CD8-positive, alpha-beta memory T cell (primary cell): ENCODE measurements around the gene KLHDC8B. TPM values are rescaled to one million over a fixed set of nuclear protein-coding genes. Genes with fewer than 3 reads are reported as not detected.

Source experiments
- CTCF ChIA-PET: fragments of 350-600 bp; sonication (Branson Sonifier 250); formaldehyde crosslinking; loops from one replicate; lab custom pipeline; 2021; ENCODE audit warnings: antibody characterized with exemption; lab: Charles Lee
- POLR2A ChIA-PET: fragments of 350-600 bp; sonication (Branson Sonifier 250); formaldehyde crosslinking; loops from one replicate; lab custom pipeline; 2021; ENCODE audit warnings: antibody characterized with exemption; lab: Charles Lee
- DNase-seq, 5 donors: peaks; one replicate each; pipeline versions ENCODE4 v3.0.0 to v3.0.0-alpha.2; 2020 to 2022; ENCODE audit warnings: mixed read lengths in 1 of 5
- H3K27ac ChIP-seq: one replicate; pipeline ENCODE4 v1.7.0; 2013; ENCODE audit warnings: low read depth, mild to moderate bottlenecking, low read length, moderate library complexity
- H3K27me3 ChIP-seq: 2 replicates; pipeline ENCODE4 v1.7.0; 2013; ENCODE audit warnings: low read length, mild to moderate bottlenecking; ENCODE audit not compliant: insufficient read depth, poor library complexity, severe bottlenecking
- H3K36me3 ChIP-seq: 2 replicates; pipeline ENCODE4 v1.7.0; 2013; ENCODE audit warnings: mild to moderate bottlenecking, low read length, moderate library complexity; ENCODE audit not compliant: insufficient read depth
- H3K4me1 ChIP-seq: 2 replicates; pipeline ENCODE4 v1.7.0; 2013; ENCODE audit warnings: mild to moderate bottlenecking, low read length, moderate library complexity; ENCODE audit not compliant: insufficient read depth
- H3K4me3 ChIP-seq: 2 replicates; pipeline ENCODE4 v1.7.0; 2013; ENCODE audit warnings: mild to moderate bottlenecking, low read length
- H3K9me3 ChIP-seq: 2 replicates; pipeline ENCODE4 v1.7.0; 2013; ENCODE audit warnings: mild to moderate bottlenecking, low read length
- H3K27ac Mint-ChIP-seq, 8 donors: one replicate each; pipeline ENCODE4 v1.8.0; 2020 to 2021; ENCODE audit warnings: mixed read lengths in 8 of 8, mild to moderate bottlenecking in 6 of 8, inconsistent platforms in 3 of 8, moderate library complexity in 3 of 8
- H3K27me3 Mint-ChIP-seq, 2 donors: one replicate each; pipeline ENCODE4 v1.8.0; 2020 to 2021; ENCODE audit warnings: mixed read lengths in 2 of 2, mild to moderate bottlenecking in 1 of 2, moderate library complexity in 1 of 2
- H3K36me3 Mint-ChIP-seq, 3 donors: one replicate each; pipeline ENCODE4 v1.8.0; 2020 to 2021; ENCODE audit warnings: mixed read lengths in 3 of 3, inconsistent platforms in 1 of 3, mild to moderate bottlenecking in 1 of 3
- H3K4me1 Mint-ChIP-seq, 3 donors: one replicate each; pipeline ENCODE4 v1.8.0; 2020 to 2021; ENCODE audit warnings: mixed read lengths in 3 of 3, inconsistent platforms in 1 of 3, mild to moderate bottlenecking in 1 of 3
- H3K4me3 Mint-ChIP-seq, 7 donors: one replicate each; pipeline ENCODE4 v1.8.0; 2020 to 2021; ENCODE audit warnings: mixed read lengths in 7 of 7, mild to moderate bottlenecking in 6 of 7, moderate library complexity in 4 of 7, inconsistent platforms in 2 of 7
- H3K9me3 Mint-ChIP-seq, 5 donors: one replicate each; pipeline ENCODE4 v1.8.0; 2020 to 2022; ENCODE audit warnings: mixed read lengths in 5 of 5, mild to moderate bottlenecking in 3 of 5, moderate library complexity in 2 of 5, inconsistent platforms in 1 of 5
- polyA plus RNA-seq: library from polyadenylated mRNA; unstranded; fragments of 300-500 nt; fragmentation: Illumina TruSeq; gene quantifications from one replicate; pipeline ENCODE4 v1.2.3, GENCODE V29; 2021
- total RNA-seq, 2 experiments: library from RNA; stranded (reverse); gene quantifications; one replicate each; pipeline ENCODE4 v1.2.3, GENCODE V29; 2021

Gene KLHDC8B
- total and polyA plus RNA-seq, 3 experiments from 2014 or later = 3.0 to 4.1 (median 3.5) TPM

- Mint-ChIP-seq H3K4me3 (no peak overlapping the region), H3K9me3 (no peaks in the 10 kb centered on the region)
- POLR2A ChIA-PET = no interaction called here
Observed at GRCh38 chr3:49131040-49131439, 40.4 kb upstream of the KLHDC8B start.

GRCh38 chr3:49131576-49131975, 39.8 kb upstream of the KLHDC8B start:
- H3K36me3 Mint-ChIP-seq = no peaks in the 10 kb centered on the region
- Histone ChIP-seq H3K9me3 (no peaks in the 10 kb centered on the region), H3K36me3 (no peaks in the 10 kb centered on the region), H3K4me1 (no peaks in the 10 kb centered on the region), H3K27me3 (no peaks in the 10 kb centered on the region), H3K4me3 (no peak overlapping the region), H3K27ac (no peak overlapping the region)
- no peak for DNase-seq
- peaks cover 14 to 43% of the 10 kb centered on the region in 2 donors for H3K27me3 Mint-ChIP-seq
- ChIA-PET CTCF (interaction anchor here (1.0 kb wide), 1 partner anchor 37 kb away, joined by 3 read pairs; the partner anchor contains the start of gene QRICH1), POLR2A (no interaction called here)
- H3K9me3 Mint-ChIP-seq = no peaks in the 10 kb centered on the region
- H3K4me1 Mint-ChIP-seq = no peaks in the 10 kb centered on the region
- H3K27ac Mint-ChIP-seq = peak overlapping the region in 1 of 8 donors; percentile 79
- H3K4me3 Mint-ChIP-seq = no peak overlapping the region

More at GRCh38 chr3:49131040-49131439, 40.4 kb upstream of the KLHDC8B start:
- DNase-seq = no peak
- no peaks in the 10 kb centered on the region for H3K36me3 ChIP-seq
- no peak overlapping the region for H3K4me3 ChIP-seq
- H3K27me3 ChIP-seq = no peaks in the 10 kb centered on the region
- H3K4me1 Mint-ChIP-seq = no peaks in the 10 kb centered on the region
- CTCF ChIA-PET = interaction anchor here (1.0 to 1.3 kb wide), 2 partner anchors 10 to 37 kb away, joined by 3 to 4 read pairs; partner anchors contain the start of genes QRICH1 and USP19
- no peaks in the 10 kb centered on the region for H3K36me3 Mint-ChIP-seq
- no peaks in the 10 kb centered on the region for H3K9me3 ChIP-seq
- H3K27me3 Mint-ChIP-seq = peaks cover 12 to 43% of the 10 kb centered on the region in 2 donors
- no peak overlapping the region for H3K27ac ChIP-seq
- H3K27ac Mint-ChIP-seq = no peak overlapping the region
- no peaks in the 10 kb centered on the region for H3K4me1 ChIP-seq

- Mint-ChIP-seq H3K27ac (peak overlapping the region in 1 of 8 donors; percentile 79), H3K36me3 (no peaks in the 10 kb centered on the region), H3K4me1 (no peaks in the 10 kb centered on the region), H3K9me3 (no peaks in the 10 kb centered on the region), H3K4me3 (no peak overlapping the region), H3K27me3 (peaks cover 14 to 43% of the 10 kb centered on the region in 2 donors)
- Histone ChIP-seq H3K4me3 (no peak overlapping the region), H3K27ac (no peak overlapping the region), H3K27me3 (no peaks in the 10 kb centered on the region), H3K4me1 (no peaks in the 10 kb centered on the region), H3K36me3 (no peaks in the 10 kb centered on the region), H3K9me3 (no peaks in the 10 kb centered on the region)
- POLR2A ChIA-PET = no interaction called here
- CTCF ChIA-PET = interaction anchor here (1.0 kb wide), 1 partner anchor 38 kb away, joined by 3 read pairs; the partner anchor contains the start of gene QRICH1
- no peak for DNase-seq
Observed at GRCh38 chr3:49132073-49132436, 39.3 kb upstream of the KLHDC8B start.

- H3K27me3 Mint-ChIP-seq = peaks cover 17 to 47% of the 10 kb centered on the region in 2 donors
- H3K4me3 ChIP-seq = no peak within 1 kb of the TSS
- peak within 1 kb of the TSS in 1 of 8 donors; percentile 79 for H3K27ac Mint-ChIP-seq
- peak within 1 kb of the TSS in 1 of 7 donors; percentile 17 for H3K4me3 Mint-ChIP-seq
- no peaks in the 10 kb centered on the region for H3K4me1 Mint-ChIP-seq
- H3K36me3 ChIP-seq = no peaks in the 10 kb centered on the region
- ChIA-PET CTCF (interaction anchor here (1.4 kb wide), 1 partner anchor 39 kb away, joined by 3 read pairs; the partner anchor contains the start of gene QRICH1), POLR2A (no interaction called here)
- H3K27ac ChIP-seq = peak within 1 kb of the TSS; percentile 59
- H3K9me3 Mint-ChIP-seq = no peaks in the 10 kb centered on the region
- H3K4me1 ChIP-seq = no peaks in the 10 kb centered on the region
- H3K27me3 ChIP-seq = no peaks in the 10 kb centered on the region
- DNase-seq = no peak
- no peaks in the 10 kb centered on the region for H3K9me3 ChIP-seq
- H3K36me3 Mint-ChIP-seq = no peaks in the 10 kb centered on the region
Observed at GRCh38 chr3:49132437-49133225, 38.8 kb upstream of the KLHDC8B start, which contains the start of gene LAMB2. Gene LAMB2 (minus strand): TSS chr3:49133050. CDS start chr3:49132867, 183 bp downstream.

GRCh38 chr3:49133226-49133951, 38.0 kb upstream of the KLHDC8B start:
- H3K9me3 ChIP-seq = no peaks in the 10 kb centered on the region
- H3K4me3 ChIP-seq = no peak overlapping the region
- CTCF ChIA-PET = interaction anchor here (0.7 to 1.4 kb wide), 2 partner anchors 30 to 40 kb away, joined by 3 to 4 read pairs; partner anchors contain the start of gene QRICH1
- DNase-seq = no peak
- H3K36me3 ChIP-seq = no peaks in the 10 kb centered on the region
- peak overlapping the region; percentile 59 for H3K27ac ChIP-seq
- Mint-ChIP-seq H3K36me3 (no peaks in the 10 kb centered on the region), H3K27ac (no peak overlapping the region), H3K9me3 (no peaks in the 10 kb centered on the region), H3K4me1 (no peaks in the 10 kb centered on the region), H3K4me3 (peak overlapping the region in 1 of 7 donors; percentile 17), H3K27me3 (peaks cover 17 to 49% of the 10 kb centered on the region in 2 donors)
- POLR2A ChIA-PET = no interaction called here
- no peaks in the 10 kb centered on the region for H3K4me1 ChIP-seq
- H3K27me3 ChIP-seq = no peaks in the 10 kb centered on the region

GRCh38 chr3:49134471-49135265, 36.7 kb upstream of the KLHDC8B start:
- Histone ChIP-seq H3K27ac (no peak overlapping the region), H3K36me3 (no peaks in the 10 kb centered on the region), H3K9me3 (no peaks in the 10 kb centered on the region), H3K27me3 (no peaks in the 10 kb centered on the region), H3K4me3 (no peak overlapping the region), H3K4me1 (no peaks in the 10 kb centered on the region)
- Mint-ChIP-seq H3K4me1 (no peaks in the 10 kb centered on the region), H3K9me3 (no peaks in the 10 kb centered on the region), H3K36me3 (no peaks in the 10 kb centered on the region), H3K4me3 (no peak overlapping the region), H3K27ac (peak overlapping the region in 1 of 8 donors; percentile 51), H3K27me3 (peaks cover 16 to 49% of the 10 kb centered on the region in 2 donors)
- no peak for DNase-seq
- ChIA-PET POLR2A (no interaction called here), CTCF (no interaction called here)

- Mint-ChIP-seq H3K4me1 (no peaks in the 10 kb centered on the region), H3K4me3 (no peak overlapping the region), H3K27ac (no peak overlapping the region), H3K36me3 (no peaks in the 10 kb centered on the region), H3K9me3 (no peaks in the 10 kb centered on the region), H3K27me3 (peaks cover 16 to 53% of the 10 kb centered on the region in 2 donors)
- Histone ChIP-seq H3K4me3 (no peak overlapping the region), H3K9me3 (no peaks in the 10 kb centered on the region), H3K4me1 (no peaks in the 10 kb centered on the region), H3K27me3 (no peaks in the 10 kb centered on the region), H3K36me3 (no peaks in the 10 kb centered on the region), H3K27ac (no peak overlapping the region)
- DNase-seq = no peak
- POLR2A ChIA-PET = no interaction called here
- CTCF ChIA-PET = no interaction called here
Observed at GRCh38 chr3:49135499-49135898, 35.9 kb upstream of the KLHDC8B start.
